HL-60/S4 treated with phorbol 12-myristate 13-acetate at 8.2 ng/mL for 4 days and 3 days (cell line): Measurements from ENCODE around the gene CGA.
"Not testable (repeated sequence)": the region's sequence is repeated elsewhere in the genome, so short reads cannot be mapped to it uniquely, and the experiment has no call there.

ENCODE experiments used
- in situ Hi-C: fragments of 300-500 bp; cut with MboI; formaldehyde crosslinking; loops from 2 replicates; pipeline ENCODE4 v1.15.0; 2022; ENCODE audit warnings: low sequenced_read_pairs

The CGA gene

DNA sequence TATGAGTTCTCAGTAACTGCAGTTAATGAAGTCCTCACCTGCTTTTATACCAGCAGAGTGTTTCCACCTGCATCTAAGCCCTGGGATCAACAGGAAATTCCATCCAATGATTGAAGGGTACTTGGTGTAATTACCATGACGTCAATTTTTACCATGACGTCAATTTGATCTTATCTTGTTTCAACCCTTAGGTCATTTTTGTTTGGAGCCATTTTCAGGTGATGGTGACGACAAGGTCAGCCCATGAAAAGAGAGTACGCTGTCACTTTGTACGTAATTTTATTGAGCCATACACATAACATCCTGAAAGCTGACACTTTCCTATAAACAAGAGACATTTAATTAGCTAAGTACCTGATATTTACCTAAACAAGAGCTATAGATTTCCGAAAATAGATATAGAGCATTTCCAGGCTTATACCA, at the start of gene CGA:
Gene CGA (minus strand): TSS at position 20 of the 423 bp plus-strand sequence. CDS start 6,906 bp downstream, outside the sequence.
- in situ Hi-C loops, result no loop called here

- in situ Hi-C loops, result not testable (repeated sequence)
These were observed 45.0 kb upstream of the CGA start for GRCh38 chr6:87139927-87140326.

GRCh38 chr6:87139236-87139635, 44.3 kb upstream of the CGA start:
- in situ Hi-C loops, result no loop called here

DNA sequence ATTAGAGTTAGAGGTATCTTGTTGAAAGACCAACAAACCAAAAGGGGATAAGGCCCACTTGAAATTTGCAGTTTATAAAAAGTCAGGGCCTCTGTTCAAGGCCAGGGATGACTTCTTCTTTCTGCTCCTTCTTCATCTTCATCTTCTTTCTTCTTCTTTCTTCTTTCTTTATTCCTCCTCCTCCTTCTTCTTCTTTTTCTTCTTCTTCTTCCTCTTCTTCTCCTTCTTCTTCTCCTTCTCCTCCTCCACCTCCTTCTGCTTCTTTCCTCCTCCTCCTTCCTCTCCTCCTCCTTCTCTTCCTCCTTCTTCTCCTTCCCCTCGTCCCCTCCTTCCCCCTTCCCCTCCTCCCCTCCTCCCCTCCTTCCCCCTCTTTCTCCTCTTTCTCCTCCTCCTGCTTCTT, 42.1 kb upstream of the CGA start:
- in situ Hi-C loops, result no loop called here

- in situ Hi-C loops, result no loop called here
These were observed 32.8 kb upstream of the CGA start for GRCh38 chr6:87127737-87128136.

GRCh38 chr6:87126501-87126900, 31.6 kb upstream of the CGA start:
- in situ Hi-C loops, result no loop called here

- in situ Hi-C loops, result no loop called here
These were observed 29.2 kb upstream of the CGA start for GRCh38 chr6:87124074-87124473.

DNA sequence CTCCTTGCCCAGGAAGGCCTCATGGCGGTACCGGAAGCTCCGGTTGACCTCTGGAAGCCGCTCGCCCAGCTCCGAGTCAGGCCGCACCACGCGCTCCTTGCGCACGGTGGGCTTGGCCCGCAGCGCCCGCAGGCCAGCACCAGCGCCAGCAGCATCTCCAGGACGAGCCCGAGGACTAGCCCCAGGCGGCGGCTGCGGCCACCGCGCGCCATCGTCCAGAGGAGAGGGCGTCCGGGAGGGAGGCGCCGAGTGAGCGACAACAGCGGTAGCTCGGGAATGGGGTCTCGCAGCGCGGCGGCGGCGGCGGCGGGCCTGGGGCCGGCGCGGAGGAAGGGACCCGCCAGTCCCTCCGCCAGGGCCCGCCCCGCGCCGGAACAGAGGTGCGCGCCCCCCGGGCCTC, 27.6 kb upstream of the CGA start:
- in situ Hi-C loops, result no loop called here

GRCh38 chr6:87118054-87118453, 23.1 kb upstream of the CGA start:
- in situ Hi-C loops, result no loop called here

DNA sequence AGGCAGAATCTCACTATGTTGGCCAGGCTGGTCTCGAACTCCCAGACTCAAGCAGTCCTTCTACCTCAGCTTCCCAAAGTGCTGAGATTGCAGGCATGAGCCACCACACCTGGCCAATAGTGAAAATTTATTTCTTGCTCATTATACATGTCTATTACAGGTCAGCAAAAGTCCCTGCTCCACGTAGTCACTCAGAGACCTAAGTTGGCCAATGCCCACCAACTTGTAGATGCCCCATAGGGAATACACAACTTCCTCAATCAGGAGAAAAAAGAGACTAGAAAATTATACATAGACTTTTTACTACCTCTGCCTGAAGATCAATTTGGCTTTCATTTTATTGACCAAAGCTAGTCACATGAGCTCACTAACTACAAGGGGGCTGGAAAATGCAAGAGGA, 22.0 kb upstream of the CGA start:
- in situ Hi-C loops, result no loop called here

DNA sequence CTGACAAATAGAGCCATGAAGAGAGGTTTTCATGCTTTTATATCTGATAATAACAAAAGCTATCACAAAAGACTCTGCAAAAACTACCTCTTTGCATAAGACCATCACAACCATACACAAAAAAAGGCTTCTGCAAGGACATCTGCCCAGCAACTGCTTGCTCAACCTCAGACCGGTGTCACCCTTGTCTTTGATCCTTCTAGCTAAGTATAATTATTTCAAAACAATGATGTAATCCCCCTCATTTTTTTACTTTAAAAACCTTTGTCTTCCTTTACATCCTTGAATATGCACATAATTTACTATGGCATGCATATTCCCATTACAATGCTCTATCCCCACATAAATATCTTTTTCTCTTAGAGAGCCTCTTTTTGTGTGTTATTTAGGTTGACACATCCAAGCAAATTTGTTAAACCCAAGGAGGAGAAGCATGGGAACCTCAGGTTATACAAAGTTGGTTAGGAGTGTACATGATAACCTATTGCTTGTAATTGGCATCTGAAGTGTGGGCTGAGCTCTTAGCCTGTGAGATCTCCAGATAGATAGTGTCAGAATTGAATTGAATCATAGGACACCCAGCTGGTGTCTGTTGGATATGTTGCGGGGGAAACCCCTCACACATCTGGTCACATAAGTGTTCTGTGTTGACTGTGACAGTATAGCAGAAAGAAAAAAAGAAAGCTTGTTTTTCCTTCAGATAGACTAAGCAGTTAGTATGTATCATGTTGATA, 20.7 kb upstream of the CGA start:
- in situ Hi-C loops, result no loop called here

- in situ Hi-C loops, result no loop called here
These were observed 15.7 kb upstream of the CGA start for GRCh38 chr6:87110636-87111035.

DNA sequence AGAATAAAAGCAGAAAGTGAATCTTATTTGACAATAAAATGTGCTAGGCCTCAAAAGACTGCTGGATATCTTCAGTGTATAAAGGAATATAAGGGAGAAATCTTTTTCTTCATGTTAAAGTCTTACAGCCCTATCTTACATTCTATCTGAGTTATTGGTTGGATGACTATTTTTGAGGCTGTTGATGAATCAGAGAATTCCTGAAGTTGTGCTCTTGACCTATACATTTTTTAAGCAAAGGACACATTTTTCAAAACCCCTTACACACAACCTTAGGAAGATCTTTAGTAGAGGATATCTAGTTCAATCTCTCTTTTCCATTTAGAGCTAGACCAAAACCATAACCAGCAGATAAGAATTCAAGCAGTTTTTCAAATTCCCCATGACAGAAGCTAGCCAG, 10.9 kb upstream of the CGA start:
- in situ Hi-C loops, result no loop called here

GRCh38 chr6:87104667-87105066, 9.8 kb upstream of the CGA start:
- in situ Hi-C loops, result no loop called here

DNA sequence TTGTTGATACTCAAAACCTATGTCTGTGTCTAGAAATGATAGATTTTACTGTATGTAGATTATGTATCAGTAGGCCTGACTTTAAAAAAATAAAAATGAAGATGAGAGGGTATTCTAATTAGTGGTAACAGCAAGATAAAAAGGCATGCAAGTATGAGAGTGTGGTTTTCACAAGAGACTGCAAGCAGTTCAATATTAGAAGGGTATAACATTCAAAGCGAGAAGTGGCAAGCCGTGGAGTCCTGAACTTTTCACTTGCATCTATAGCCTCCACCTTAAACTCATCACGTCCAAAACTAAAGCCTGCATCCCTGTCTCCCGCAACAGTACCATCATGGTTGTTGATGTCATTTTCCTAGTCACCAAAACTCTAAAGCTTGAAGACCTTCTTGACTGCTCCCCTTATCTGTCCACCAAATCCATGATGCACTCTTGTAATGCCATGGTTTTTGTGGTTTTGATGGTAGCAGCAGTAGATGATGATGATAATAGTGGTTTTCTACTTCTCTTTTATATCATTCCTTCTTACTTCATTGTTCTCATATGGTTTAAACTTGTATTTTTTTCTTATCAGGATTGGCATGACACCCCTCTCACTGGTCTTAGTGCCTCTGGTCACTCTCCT, 9.2 kb upstream of the CGA start:
- in situ Hi-C loops, result no loop called here

- in situ Hi-C loops, result no loop called here
These were observed 7.3 kb upstream of the CGA start for GRCh38 chr6:87102151-87102621.

DNA sequence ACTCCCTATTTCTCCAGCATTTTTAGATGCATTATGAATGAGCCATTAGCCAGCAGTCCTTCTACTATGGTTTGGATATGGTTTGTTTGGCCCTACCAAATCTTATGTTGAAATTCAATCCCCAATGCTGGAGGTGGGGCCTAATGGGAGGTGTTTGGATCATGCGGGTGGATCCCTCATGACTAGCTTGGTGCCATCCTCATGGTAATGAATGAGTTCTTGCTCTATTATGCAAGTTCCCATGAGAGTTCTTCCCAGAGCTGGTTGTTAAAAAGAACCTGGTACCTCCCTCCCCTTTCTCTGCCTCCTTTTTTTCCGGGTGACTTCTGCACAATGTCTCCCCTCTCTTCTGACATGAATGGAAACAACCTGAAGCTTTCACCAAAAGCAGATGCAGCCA, 6.2 kb upstream of the CGA start:
- in situ Hi-C loops, result no loop called here

DNA sequence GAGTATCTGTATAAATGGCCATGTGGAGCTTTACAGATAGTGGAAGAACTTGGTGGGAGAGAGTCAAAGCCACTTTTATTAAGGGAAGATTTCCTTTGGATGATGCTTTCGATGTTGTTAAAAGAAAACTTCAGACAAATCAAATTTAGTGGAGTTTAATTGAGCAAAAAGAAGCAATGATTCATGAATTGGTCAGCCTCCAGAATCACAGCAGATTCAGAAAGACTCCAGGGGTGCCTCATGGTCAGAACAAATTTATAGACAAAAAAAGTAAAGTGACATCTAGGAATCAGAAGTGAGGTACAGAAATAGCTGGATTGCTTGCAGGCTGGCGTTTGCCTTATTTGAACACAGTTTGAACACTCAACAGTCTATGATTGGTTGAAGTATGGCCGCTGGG, 5.3 kb upstream of the CGA start:
- in situ Hi-C loops, result no loop called here

DNA sequence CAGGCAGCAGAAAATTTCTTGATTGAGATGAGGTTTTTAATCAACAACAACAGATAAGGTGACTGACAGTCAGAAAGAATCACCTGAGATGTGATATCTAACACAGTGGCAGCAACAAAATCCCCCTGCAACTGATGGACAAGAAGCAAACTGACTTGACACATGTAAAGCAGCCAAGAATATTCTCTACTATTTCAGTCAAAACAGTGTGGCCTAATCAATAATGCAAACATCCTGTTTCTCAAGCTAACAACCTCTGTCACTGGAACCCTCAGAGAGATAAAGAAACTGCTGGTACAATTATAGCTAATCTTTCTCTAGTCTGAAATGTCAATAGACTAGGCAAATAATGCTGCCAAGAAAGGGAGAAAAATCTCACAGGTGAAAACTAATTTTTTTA, 4.6 kb upstream of the CGA start:
- in situ Hi-C loops, result no loop called here

DNA sequence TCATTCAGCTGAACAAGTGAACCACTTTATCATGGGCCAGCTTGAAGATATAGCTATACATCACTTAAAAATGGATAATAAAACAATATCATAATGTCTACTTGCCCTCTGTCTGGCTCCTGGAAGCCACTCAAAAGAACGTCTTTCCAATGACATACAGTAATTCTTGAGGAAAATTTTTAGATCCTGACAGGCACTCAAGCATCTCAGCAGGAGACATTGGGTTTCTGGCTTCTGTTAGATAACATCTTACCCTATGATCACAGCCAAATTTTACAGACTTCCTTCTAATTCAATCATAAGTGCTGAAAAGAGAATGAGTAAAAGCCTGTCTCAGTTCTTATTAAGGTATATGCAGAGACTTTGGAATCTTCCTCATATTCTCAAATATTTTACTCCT, 330 bp downstream of the CGA start:
- in situ Hi-C loops, result no loop called here

DNA sequence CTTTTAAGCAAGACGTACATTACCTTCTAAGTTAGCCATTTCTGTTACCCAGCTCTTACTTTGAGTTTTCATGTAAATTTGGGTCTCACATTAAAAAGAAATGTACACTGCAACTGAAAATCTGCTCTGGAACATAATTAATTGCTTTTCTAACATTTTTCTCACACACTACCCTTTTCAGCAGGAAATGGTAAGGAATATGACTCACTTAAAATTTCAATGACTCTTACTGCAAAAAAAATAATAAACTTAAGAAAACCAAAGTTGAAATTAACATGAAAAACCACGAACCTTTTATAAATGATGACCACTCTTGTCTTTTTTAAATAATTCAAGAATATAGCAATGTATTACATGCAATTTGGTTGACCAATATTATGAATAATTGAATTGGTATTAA, 1.3 kb downstream of the CGA start:
- in situ Hi-C loops, result no loop called here

DNA sequence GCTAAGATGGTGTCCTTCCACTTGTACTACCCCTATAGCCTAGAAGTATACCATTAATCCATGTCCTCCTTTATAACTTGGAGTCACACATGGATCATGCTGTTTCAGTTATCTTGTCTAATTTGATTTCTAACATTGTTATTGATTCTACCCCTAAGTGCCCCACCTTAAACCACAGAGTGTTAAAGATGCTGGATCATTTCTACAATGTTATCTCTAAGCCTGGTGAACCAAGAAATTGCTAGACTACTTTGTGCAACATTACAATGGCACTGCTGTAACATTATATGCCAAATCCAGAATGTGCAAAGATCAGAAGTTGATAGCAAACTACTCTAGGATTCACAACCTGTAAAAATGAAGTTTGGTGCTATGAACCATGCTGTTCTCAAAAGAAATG, 1.7 kb downstream of the CGA start:
- in situ Hi-C loops, result no loop called here

DNA sequence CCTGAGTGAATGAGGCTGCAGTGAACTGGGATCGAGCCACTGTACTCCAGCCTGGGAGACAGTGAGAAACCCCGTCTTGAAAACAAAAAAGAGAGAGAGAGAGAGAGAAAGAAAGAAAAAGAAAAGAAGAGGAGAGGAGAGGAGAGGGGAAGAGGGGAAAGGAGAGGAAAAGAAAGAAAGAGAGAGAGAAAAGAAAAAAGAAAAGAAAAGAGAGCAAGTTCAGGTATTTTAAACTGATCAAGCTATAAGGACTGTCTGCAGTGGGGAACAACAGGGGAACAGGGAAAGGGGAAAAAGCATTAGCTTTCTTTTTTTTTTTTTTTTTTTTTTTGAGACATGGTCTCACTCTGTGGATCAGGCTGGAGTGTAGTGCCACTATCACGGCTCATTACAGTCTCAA, 2.5 kb downstream of the CGA start:
- in situ Hi-C loops, result no loop called here
